Panc1 (cell line): ENCODE data around the gene INPP4B. TPM values are rescaled to one million over a fixed set of nuclear protein-coding genes. Genes with fewer than 3 reads are reported as not detected.

Source experiments
- ATAC-seq: fragments of 200-7000 bp; cut with Tn5 transposase; 2 replicates; pipeline ENCODE4 v1.9.1; 2020; ENCODE audit warnings: mild to moderate bottlenecking, moderate library complexity
- BruUV-seq: library from RNA; stranded (reverse); fragments of 400-500 nt; replicated peaks from 2 replicates; lab custom pipeline; 2021; lab: Mats Ljungman, UMichigan
- CTCF ChIA-PET: fragments of 300-600 bp; sonication (Branson Sonifier 250); formaldehyde crosslinking; loops from one replicate; lab custom pipeline; 2022; ENCODE audit warnings: antibody characterized with exemption; lab: Charles Lee
- POLR2A ChIA-PET: fragments of 300-600 bp; sonication (Branson Sonifier 250); formaldehyde crosslinking; loops from one replicate; lab custom pipeline; 2022; ENCODE audit warnings: antibody characterized with exemption; lab: Charles Lee
- DNase-seq: peaks from one replicate; pipeline ENCODE4 v3.0.0-alpha.2; 2010; ENCODE audit warnings: low read depth, low spot score
- H3K27ac ChIP-seq: 2 replicates; pipeline ENCODE4 v1.5.1; 2011; ENCODE audit warnings: mild to moderate bottlenecking, low read length, inconsistent platforms
- H3K27me3 ChIP-seq: fragments of 200-500 bp; sonication (Bioruptor generic); 2 replicates; pipeline ENCODE4 v1.6.0; 2014; ENCODE audit warnings: low read length, inconsistent platforms; ENCODE audit not compliant: control insufficient read depth, insufficient read depth
- H3K36me3 ChIP-seq: fragments of 200-500 bp; sonication (Bioruptor generic); 2 replicates; pipeline ENCODE4 v1.5.1; 2014; ENCODE audit warnings: inconsistent platforms, mild to moderate bottlenecking, low read length, moderate library complexity; ENCODE audit not compliant: control insufficient read depth, insufficient read depth
- H3K4me1 ChIP-seq: 2 replicates; pipeline ENCODE4 v1.5.1; 2011; ENCODE audit warnings: inconsistent platforms, mild to moderate bottlenecking, low read length, moderate library complexity; ENCODE audit not compliant: control insufficient read depth, insufficient read depth
- H3K4me3 ChIP-seq, 2 experiments: 2 replicates each; pipeline ENCODE4 v1.5.1; 2011 to 2012; ENCODE audit warnings: low read depth in 2 of 2, low read length in 2 of 2, mild to moderate bottlenecking in 2 of 2, inconsistent platforms in 1 of 2, moderate library complexity in 1 of 2
- H3K9me3 ChIP-seq: fragments of 200-500 bp; sonication (Bioruptor generic); 2 replicates; pipeline ENCODE4 v1.5.1; 2014; ENCODE audit warnings: low read depth, mild to moderate bottlenecking, inconsistent platforms, low read length, moderate library complexity; ENCODE audit not compliant: control insufficient read depth, insufficient read depth
- POLR2AphosphoS5 ChIP-seq: IDR thresholded peaks from 2 replicates; pipeline ENCODE4 v1.6.1; 2012; ENCODE audit warnings: mild to moderate bottlenecking, low read depth, low read length, moderate library complexity
- SIN3A ChIP-seq: IDR thresholded peaks from 2 replicates; pipeline ENCODE4 v1.6.1; 2012; ENCODE audit warnings: low read depth, mild to moderate bottlenecking, low read length, moderate library complexity, borderline replicate concordance; ENCODE audit not compliant: insufficient read depth
- TCF7L2 ChIP-seq: IDR thresholded peaks from 2 replicates; pipeline ENCODE4 v1.6.1; 2011; ENCODE audit warnings: mild to moderate bottlenecking, low read depth, low read length, inconsistent platforms
- in situ Hi-C: cut with HindIII; loops from 2 replicates; pipeline ENCODE4 v1.10.0; 2016; ENCODE audit warnings: low sequenced_read_pairs, low pct_unique_long_range_greater_than_20kb
- intact Hi-C: fragments of 100-400 bp; cut with micrococcal nuclease; formaldehyde crosslinking; loops from one replicate; pipeline ENCODE4 v1.10.0; 2022; ENCODE audit not compliant: unreplicated experiment
- total RNA-seq: library from RNA; stranded (reverse); gene quantifications from one replicate; pipeline ENCODE4 v1.2.1, GENCODE V29; 2021; ENCODE audit not compliant: unreplicated experiment
- TF ChIP-seq, protein P1 (sequence below), 2 experiments: IDR thresholded peaks; 2 replicates each; pipeline ENCODE4 v1.6.1; 2011 to 2012; ENCODE audit warnings: low read depth in 2 of 2, control low read depth in 1 of 2, low read length in 1 of 2, mild to moderate bottlenecking in 1 of 2, moderate library complexity in 1 of 2; ENCODE audit not compliant: insufficient read depth in 1 of 2
- TF ChIP-seq, protein P2 (sequence below): fragments of 450-650 bp; IDR thresholded peaks from 2 replicates; pipeline ENCODE4 v1.5.1; 2017; ENCODE audit warnings: mild to moderate bottlenecking

Gene INPP4B
- total RNA-seq, 1 experiment from 2014 or later = 4.5 TPM

DNA sequence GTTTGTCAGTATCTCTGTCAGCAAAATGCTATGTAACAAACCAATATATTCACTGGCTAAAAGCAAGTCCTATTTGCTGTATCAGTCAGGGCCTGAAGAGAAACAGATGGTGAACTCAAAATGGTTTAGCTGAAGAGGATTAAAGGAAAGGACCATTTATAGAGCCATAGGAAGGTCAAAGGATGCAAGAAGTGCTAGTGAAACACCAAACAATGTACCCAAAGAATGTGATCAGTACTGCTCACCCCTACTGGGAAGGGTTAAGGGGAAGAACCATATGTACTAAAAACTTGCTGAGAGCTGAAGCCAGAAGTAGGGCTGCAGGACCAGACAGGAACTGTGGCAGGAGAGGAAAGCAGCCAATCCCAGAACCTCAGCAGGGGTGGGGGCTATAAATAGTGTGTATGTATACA lies 479.3 kb downstream of the INPP4B start:
- intact Hi-C loops (no loop called here), in situ Hi-C loops (no loop called here)
- ChIA-PET CTCF (no interaction called here), POLR2A (no interaction called here)
- ATAC-seq (no peak), DNase-seq (no peak)
- H3K9me3 ChIP-seq = peaks cover 5% of the 10 kb centered on the region; the same call in 1 of the 2 replicates
- no peaks in the 10 kb centered on the region for H3K36me3 ChIP-seq
- H3K4me3 ChIP-seq = no peak overlapping the region
- H3K4me1 ChIP-seq = peaks cover 4% of the 10 kb centered on the region
- no peak overlapping the region for H3K27ac ChIP-seq
- TF ChIP-seq, protein P1, sequence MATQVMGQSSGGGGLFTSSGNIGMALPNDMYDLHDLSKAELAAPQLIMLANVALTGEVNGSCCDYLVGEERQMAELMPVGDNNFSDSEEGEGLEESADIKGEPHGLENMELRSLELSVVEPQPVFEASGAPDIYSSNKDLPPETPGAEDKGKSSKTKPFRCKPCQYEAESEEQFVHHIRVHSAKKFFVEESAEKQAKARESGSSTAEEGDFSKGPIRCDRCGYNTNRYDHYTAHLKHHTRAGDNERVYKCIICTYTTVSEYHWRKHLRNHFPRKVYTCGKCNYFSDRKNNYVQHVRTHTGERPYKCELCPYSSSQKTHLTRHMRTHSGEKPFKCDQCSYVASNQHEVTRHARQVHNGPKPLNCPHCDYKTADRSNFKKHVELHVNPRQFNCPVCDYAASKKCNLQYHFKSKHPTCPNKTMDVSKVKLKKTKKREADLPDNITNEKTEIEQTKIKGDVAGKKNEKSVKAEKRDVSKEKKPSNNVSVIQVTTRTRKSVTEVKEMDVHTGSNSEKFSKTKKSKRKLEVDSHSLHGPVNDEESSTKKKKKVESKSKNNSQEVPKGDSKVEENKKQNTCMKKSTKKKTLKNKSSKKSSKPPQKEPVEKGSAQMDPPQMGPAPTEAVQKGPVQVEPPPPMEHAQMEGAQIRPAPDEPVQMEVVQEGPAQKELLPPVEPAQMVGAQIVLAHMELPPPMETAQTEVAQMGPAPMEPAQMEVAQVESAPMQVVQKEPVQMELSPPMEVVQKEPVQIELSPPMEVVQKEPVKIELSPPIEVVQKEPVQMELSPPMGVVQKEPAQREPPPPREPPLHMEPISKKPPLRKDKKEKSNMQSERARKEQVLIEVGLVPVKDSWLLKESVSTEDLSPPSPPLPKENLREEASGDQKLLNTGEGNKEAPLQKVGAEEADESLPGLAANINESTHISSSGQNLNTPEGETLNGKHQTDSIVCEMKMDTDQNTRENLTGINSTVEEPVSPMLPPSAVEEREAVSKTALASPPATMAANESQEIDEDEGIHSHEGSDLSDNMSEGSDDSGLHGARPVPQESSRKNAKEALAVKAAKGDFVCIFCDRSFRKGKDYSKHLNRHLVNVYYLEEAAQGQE (IDR thresholded peaks at IDR 0.05; ENCODE audit: insufficient read depth in 1 of 2, low read depth in 2 of 2, low read length in 1 of 2) = no peak
- TF ChIP-seq SIN3A (no peak), TCF7L2 (no peak), POLR2AphosphoS5 (no peak)
- TF ChIP-seq, protein P2, sequence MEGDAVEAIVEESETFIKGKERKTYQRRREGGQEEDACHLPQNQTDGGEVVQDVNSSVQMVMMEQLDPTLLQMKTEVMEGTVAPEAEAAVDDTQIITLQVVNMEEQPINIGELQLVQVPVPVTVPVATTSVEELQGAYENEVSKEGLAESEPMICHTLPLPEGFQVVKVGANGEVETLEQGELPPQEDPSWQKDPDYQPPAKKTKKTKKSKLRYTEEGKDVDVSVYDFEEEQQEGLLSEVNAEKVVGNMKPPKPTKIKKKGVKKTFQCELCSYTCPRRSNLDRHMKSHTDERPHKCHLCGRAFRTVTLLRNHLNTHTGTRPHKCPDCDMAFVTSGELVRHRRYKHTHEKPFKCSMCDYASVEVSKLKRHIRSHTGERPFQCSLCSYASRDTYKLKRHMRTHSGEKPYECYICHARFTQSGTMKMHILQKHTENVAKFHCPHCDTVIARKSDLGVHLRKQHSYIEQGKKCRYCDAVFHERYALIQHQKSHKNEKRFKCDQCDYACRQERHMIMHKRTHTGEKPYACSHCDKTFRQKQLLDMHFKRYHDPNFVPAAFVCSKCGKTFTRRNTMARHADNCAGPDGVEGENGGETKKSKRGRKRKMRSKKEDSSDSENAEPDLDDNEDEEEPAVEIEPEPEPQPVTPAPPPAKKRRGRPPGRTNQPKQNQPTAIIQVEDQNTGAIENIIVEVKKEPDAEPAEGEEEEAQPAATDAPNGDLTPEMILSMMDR = no peak
- BruUV-seq = no TSS peak
- no peaks in the 10 kb centered on the region for H3K27me3 ChIP-seq

DNA sequence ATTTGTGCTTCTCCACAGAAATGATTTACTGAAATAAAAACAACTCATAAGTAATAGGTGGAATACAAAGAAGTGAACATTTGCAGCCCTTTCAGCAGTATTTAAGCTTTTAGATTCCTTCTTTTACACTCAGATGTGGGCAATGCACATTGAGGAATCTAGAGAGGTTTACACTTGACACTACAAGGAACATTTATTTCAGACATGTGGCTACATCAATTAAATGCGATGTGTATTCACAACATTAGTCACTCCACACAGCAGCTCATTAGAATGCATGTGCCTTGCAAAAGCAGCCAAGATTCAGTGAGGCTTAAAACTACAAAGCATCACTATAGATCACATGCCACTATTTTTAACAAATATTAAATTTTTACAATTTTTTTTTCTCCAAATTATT lies 480.7 kb downstream of the INPP4B start:
- H3K27me3 ChIP-seq = no peaks in the 10 kb centered on the region
- DNase-seq (no peak), ATAC-seq (no peak)
- peaks cover 4% of the 10 kb centered on the region for H3K4me1 ChIP-seq
- ChIA-PET CTCF (no interaction called here), POLR2A (no interaction called here)
- no peaks in the 10 kb centered on the region for H3K36me3 ChIP-seq
- intact Hi-C loops = no loop called here
- BruUV-seq = no TSS peak
- in situ Hi-C loops = no loop called here
- H3K27ac ChIP-seq = no peak overlapping the region
- H3K9me3 ChIP-seq = no peaks in the 10 kb centered on the region
- no peak overlapping the region for H3K4me3 ChIP-seq
- TF ChIP-seq TCF7L2 (no peak), SIN3A (no peak), POLR2AphosphoS5 (no peak)
- TF ChIP-seq, protein P2 = no peak
- TF ChIP-seq, protein P1 (IDR thresholded peaks at IDR 0.05; ENCODE audit: insufficient read depth in 1 of 2, low read depth in 2 of 2, low read length in 1 of 2) = no peak
